K562 (cell line): ENCODE data around the gene TLX2. TPM values are rescaled to one million over a fixed set of nuclear protein-coding genes. Genes with fewer than 3 reads are reported as not detected.

ENCODE experiments used
- ATAC-seq: fragments of 200-7000 bp; cut with Tn5 transposase; 3 replicates; pipeline ENCODE4 v1.9.1; 2020; ENCODE audit warnings: moderate library complexity
- BruUV-seq: library from RNA; stranded (reverse); fragments of 400-500 nt; replicated peaks from 2 replicates; lab custom pipeline; 2021; lab: Mats Ljungman, UMichigan
- CTCF ChIA-PET: fragments of 300-600 bp; formaldehyde crosslinking; extraction: SDS; loops from one replicate; lab custom pipeline; 2021; ENCODE audit warnings: low intra/inter-chr PET ratio; lab: Yijun Ruan, JAX
- POLR2A ChIA-PET: fragments of 300-600, 350-650 bp; sonication (Branson Sonifier 250); formaldehyde crosslinking; extraction: SDS; loops from one replicate; lab custom pipeline; 2021; ENCODE audit warnings: antibody characterized with exemption, inconsistent platforms; lab: Yijun Ruan, JAX
- DNase-seq, 4 experiments: peaks; one replicate each; pipeline versions ENCODE4 v3.0.0 to v3.0.0-alpha.2; 2011 to 2018; ENCODE audit warnings: low spot score in 3 of 4, mixed read lengths in 3 of 4; ENCODE audit errors: extremely low read depth in 1 of 4
- FAIRE-seq: peaks from 2 replicates; lab custom pipeline; 2011; peaks lifted over from hg19 to GRCh38; lab: Jason Lieb, UNC
- H2AFZ ChIP-seq: 2 replicates; pipeline ENCODE4 v1.6.0; 2011; ENCODE audit warnings: low read depth, low read length, control low read depth, inconsistent platforms
- H3K27ac ChIP-seq: fragments of 200-600 bp; 3 replicates; pipeline ENCODE4 v1.8.0; 2011; ENCODE audit warnings: low read depth, mild to moderate bottlenecking, control low read depth, inconsistent platforms, low read length, moderate library complexity, mixed read lengths; ENCODE audit errors: extremely low read depth
- H3K27me3 ChIP-seq, 2 experiments: fragments of 300-600 bp in 1 of 2; 2 replicates in 1 of 2; 3 replicates in 1 of 2; pipeline versions ENCODE4 v1.6.0 to v1.8.0; 2011; ENCODE audit warnings: inconsistent platforms in 2 of 2, low read length in 2 of 2, mild to moderate bottlenecking in 1 of 2, mixed read lengths in 1 of 2, moderate library complexity in 1 of 2; ENCODE audit not compliant: control insufficient read depth in 2 of 2, insufficient read depth in 2 of 2
- H3K36me3 ChIP-seq: fragments of 300-600 bp; 3 replicates; pipeline ENCODE4 v1.8.0; 2011; ENCODE audit warnings: mild to moderate bottlenecking, low read length, inconsistent platforms; ENCODE audit not compliant: control insufficient read depth, insufficient read depth
- H3K4me1 ChIP-seq, 2 experiments: fragments of 200-600 bp in 1 of 2; replicated peaks in 1 of 2; 2 replicates in 1 of 2; 3 replicates in 1 of 2; pipeline versions ENCODE4 v1.5.1 to v1.8.0; 2011; ENCODE audit warnings: inconsistent platforms in 2 of 2, low read length in 2 of 2, mild to moderate bottlenecking in 1 of 2, mixed read lengths in 1 of 2, moderate library complexity in 1 of 2; ENCODE audit not compliant: control insufficient read depth in 2 of 2, insufficient read depth in 2 of 2
- H3K4me2 ChIP-seq: 2 replicates; pipeline ENCODE4 v1.6.1; 2011; ENCODE audit warnings: low read length, control low read depth, inconsistent platforms, mixed read lengths; ENCODE audit not compliant: insufficient read depth
- H3K4me3 ChIP-seq: fragments of 200-600 bp; sonication (generic), shearing (Covaris generic); 2 replicates; pipeline ENCODE4 v1.5.1; 2016; ENCODE audit warnings: control low read depth, inconsistent platforms
- H3K79me2 ChIP-seq: fragments of 200-600 bp; 3 replicates; pipeline ENCODE4 v1.8.0; 2011; ENCODE audit warnings: low read length, inconsistent platforms; ENCODE audit not compliant: control insufficient read depth, insufficient read depth
- H3K9ac ChIP-seq, 2 experiments: 2 replicates each; pipeline versions ENCODE4 v1.6.0 to v1.6.1; 2011; ENCODE audit warnings: low read depth in 2 of 2, low read length in 2 of 2, control low read depth in 1 of 2, inconsistent platforms in 1 of 2, mild to moderate bottlenecking in 1 of 2, mixed read lengths in 1 of 2; ENCODE audit not compliant: insufficient read depth in 1 of 2
- H3K9me1 ChIP-seq: one replicate; pipeline ENCODE4 v1.6.0; 2011; ENCODE audit warnings: inconsistent platforms, mild to moderate bottlenecking, low read length, moderate library complexity; ENCODE audit not compliant: control insufficient read depth, insufficient read depth
- H3K9me3 ChIP-seq: replicated peaks from 2 replicates; pipeline ENCODE4 v1.5.1; 2011; ENCODE audit warnings: low read depth, low read length, inconsistent platforms; ENCODE audit not compliant: control insufficient read depth, insufficient read depth
- H4K20me1 ChIP-seq: replicated peaks from 2 replicates; pipeline ENCODE4 v1.6.1; 2011; ENCODE audit warnings: low read length, inconsistent platforms, mixed read lengths; ENCODE audit not compliant: control insufficient read depth, insufficient read depth
- HNRNPK ChIP-seq: fragments of 200-400 bp; formaldehyde crosslinking; IDR thresholded peaks from one replicate; pipeline ENCODE4 v1.6.1; 2018; ENCODE audit warnings: mild to moderate bottlenecking, low read depth, low read length; ENCODE audit not compliant: poor library complexity, severe bottlenecking
- MAFG ChIP-seq: fragments of 450-650 bp; conservative IDR thresholded peaks from 2 replicates; pipeline ENCODE4 v1.6.1; 2016; ENCODE audit warnings: missing genetic modification characterization, missing compliant biosample characterization
- SMAD3 ChIP-seq: fragments of 450-650 bp; formaldehyde crosslinking; conservative IDR thresholded peaks from 2 replicates; pipeline ENCODE4 v1.4.0; 2020; ENCODE audit warnings: mild to moderate bottlenecking
- SREBF1 ChIP-seq: fragments of 150-350 bp; IDR thresholded peaks from 2 replicates; pipeline ENCODE4 v1.6.1; 2014; ENCODE audit warnings: antibody characterized with exemption, low read depth, low read length, borderline replicate concordance
- ZFP30 ChIP-seq: fragments of 250-450 bp; sonication (Bioruptor Pico); IDR thresholded peaks from 2 replicates; pipeline ENCODE4 v1.8.0; 2022; ENCODE audit warnings: moderate library complexity, mild to moderate bottlenecking, inconsistent platforms, borderline replicate concordance
- ZNF347 ChIP-seq: fragments of 450-650 bp; formaldehyde crosslinking; IDR thresholded peaks from 2 replicates; pipeline ENCODE4 v1.4.0; 2020; ENCODE audit warnings: low read depth, mild to moderate bottlenecking, moderate library complexity
- in situ Hi-C: fragments of 300-500 bp; cut with MboI; formaldehyde crosslinking; loops from 4 replicates; pipeline ENCODE4 v1.15.0; 2018; ENCODE audit warnings: inconsistent platforms, mixed read lengths
- intact Hi-C: fragments of 100-400 bp; cut with micrococcal nuclease; formaldehyde crosslinking; loops from 2 replicates; pipeline ENCODE4 v1.14.2; 2022
- polyA plus RNA-seq, 8 experiments: library from polyadenylated mRNA; depleted of rRNA in 4 of 8; stranded (reverse) in 5 of 8; unstranded in 3 of 8; fragments of >200 nt; fragmentation: Nextera tagmentation in 2 of 8; fragmentation: Illumina TruSeq in 1 of 8; extraction: Ambion mirVana in 2 of 8; extraction: Trizol in 1 of 8; gene quantifications; 2 replicates each; pipeline versions ENCODE4 v1.2.1 to v1.2.3, GENCODE V29; 2011 to 2014; ENCODE audit warnings: inconsistent platforms in 1 of 8, missing spikeins in 1 of 8
- total RNA-seq, 7 experiments: library from RNA; depleted of rRNA in 6 of 7; stranded (reverse); fragments of >200 nt in 6 of 7; fragmentation: Illumina TruSeq in 2 of 7; extraction: Trizol in 2 of 7; gene quantifications; 2 replicates each; pipeline versions ENCODE4 v1.2.1 to v1.2.3, GENCODE V29; 2011 to 2021; ENCODE audit warnings: low replicate concordance in 1 of 7
- TF ChIP-seq, protein P1 (sequence below): fragments of 450-650 bp; IDR thresholded peaks from 2 replicates; pipeline ENCODE4 v1.6.1; 2017; ENCODE audit warnings: antibody characterized with exemption
- TF ChIP-seq, protein P2 (sequence below): fragments of 450-650 bp; IDR thresholded peaks from 2 replicates; pipeline ENCODE4 v1.6.1; 2016; ENCODE audit warnings: borderline replicate concordance

Gene TLX2
- total and polyA plus RNA-seq, 9 of the 15 experiments (the other 6 are each of a cell fraction or from before 2014, with no cell fraction given): not detected

DNA sequence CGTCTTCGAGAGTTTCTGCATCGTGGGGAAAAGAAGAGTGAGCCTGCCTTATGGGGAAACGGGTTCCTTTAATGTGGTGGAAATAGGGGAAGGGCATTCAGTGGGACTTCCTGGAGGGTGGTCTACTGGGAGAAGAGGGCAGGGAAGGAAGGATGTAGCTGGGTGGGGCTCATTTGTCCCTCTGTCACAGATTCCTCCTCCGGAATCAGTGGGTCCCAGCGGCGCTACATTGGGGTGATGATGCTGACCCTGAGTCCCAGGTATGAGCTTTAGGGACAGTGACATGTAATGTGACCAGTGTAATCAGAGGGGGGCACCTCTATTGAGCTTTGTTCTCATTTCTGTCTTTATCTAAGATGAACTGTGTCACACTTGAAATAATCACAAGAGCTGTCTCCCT lies 17.4 kb downstream of the TLX2 start (continued):
- TF ChIP-seq, protein P1, sequence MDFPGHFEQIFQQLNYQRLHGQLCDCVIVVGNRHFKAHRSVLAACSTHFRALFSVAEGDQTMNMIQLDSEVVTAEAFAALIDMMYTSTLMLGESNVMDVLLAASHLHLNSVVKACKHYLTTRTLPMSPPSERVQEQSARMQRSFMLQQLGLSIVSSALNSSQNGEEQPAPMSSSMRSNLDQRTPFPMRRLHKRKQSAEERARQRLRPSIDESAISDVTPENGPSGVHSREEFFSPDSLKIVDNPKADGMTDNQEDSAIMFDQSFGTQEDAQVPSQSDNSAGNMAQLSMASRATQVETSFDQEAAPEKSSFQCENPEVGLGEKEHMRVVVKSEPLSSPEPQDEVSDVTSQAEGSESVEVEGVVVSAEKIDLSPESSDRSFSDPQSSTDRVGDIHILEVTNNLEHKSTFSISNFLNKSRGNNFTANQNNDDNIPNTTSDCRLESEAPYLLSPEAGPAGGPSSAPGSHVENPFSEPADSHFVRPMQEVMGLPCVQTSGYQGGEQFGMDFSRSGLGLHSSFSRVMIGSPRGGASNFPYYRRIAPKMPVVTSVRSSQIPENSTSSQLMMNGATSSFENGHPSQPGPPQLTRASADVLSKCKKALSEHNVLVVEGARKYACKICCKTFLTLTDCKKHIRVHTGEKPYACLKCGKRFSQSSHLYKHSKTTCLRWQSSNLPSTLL: no peak
- TF ChIP-seq, all 486 proteins: peak for 0

DNA sequence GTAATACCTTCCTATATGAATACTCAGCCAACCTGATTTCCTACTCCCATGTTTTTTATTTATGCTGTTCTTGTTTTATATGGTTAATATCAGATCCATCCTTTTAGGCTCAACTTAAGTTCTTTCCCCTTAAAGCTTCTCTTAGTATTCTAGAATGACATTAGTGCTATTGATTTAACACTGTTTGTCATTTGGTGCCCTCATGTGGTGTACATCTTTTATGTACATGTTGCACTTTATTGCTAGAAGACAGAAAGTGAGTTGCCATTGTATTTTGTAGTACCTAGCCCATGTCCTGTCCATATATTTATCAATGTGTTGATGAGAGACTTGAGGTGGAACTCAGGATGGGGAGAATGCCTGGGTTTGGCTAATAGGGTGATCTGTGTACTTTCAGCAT lies 18.0 kb downstream of the TLX2 start:
- BruUV-seq: no TSS peak
- no peak for ATAC-seq
- in situ Hi-C loops (no loop called here), intact Hi-C loops (loop anchor here (1.0 to 5.0 kb wide), 4 partner anchors 49 to 280 kb away; partner anchors contain the start of gene TTC31)
- Histone ChIP-seq H3K9me3 (no peaks in the 10 kb centered on the region), H2AFZ (no peak overlapping the region), H3K27me3 (no peaks in the 10 kb centered on the region), H3K4me2 (peak overlapping the region; percentile 97), H4K20me1 (peaks cover 5% of the 10 kb centered on the region; the same call in 1 of the 2 replicates), H3K79me2 (peaks cover 46% of the 10 kb centered on the region), H3K9me1 (peaks cover 3% of the 10 kb centered on the region), H3K4me1 (peaks cover 28 to 45% of the 10 kb centered on the region in 2 experiments), H3K36me3 (peaks cover 49% of the 10 kb centered on the region), H3K27ac (no peak overlapping the region), H3K9ac (no peak overlapping the region), H3K4me3 (no peak overlapping the region)
- ChIA-PET CTCF (interaction anchor here (0.7 to 2.0 kb wide), 6 partner anchors 49 to 1044 kb away, joined by 3 to 12 read pairs (median 4); partner anchors contain the start of genes CCDC142 and TTC31), POLR2A (interaction anchor here (0.9 to 3.9 kb wide), 8 partner anchors 7 to 333 kb away, joined by 3 to 25 read pairs (median 8); partner anchors contain the start of genes CCDC142, TTC31 and WBP1)
- DNase-seq: peak in 1 of 4 experiments; percentile 41
- FAIRE-seq: no peak
- TF ChIP-seq, protein P2, sequence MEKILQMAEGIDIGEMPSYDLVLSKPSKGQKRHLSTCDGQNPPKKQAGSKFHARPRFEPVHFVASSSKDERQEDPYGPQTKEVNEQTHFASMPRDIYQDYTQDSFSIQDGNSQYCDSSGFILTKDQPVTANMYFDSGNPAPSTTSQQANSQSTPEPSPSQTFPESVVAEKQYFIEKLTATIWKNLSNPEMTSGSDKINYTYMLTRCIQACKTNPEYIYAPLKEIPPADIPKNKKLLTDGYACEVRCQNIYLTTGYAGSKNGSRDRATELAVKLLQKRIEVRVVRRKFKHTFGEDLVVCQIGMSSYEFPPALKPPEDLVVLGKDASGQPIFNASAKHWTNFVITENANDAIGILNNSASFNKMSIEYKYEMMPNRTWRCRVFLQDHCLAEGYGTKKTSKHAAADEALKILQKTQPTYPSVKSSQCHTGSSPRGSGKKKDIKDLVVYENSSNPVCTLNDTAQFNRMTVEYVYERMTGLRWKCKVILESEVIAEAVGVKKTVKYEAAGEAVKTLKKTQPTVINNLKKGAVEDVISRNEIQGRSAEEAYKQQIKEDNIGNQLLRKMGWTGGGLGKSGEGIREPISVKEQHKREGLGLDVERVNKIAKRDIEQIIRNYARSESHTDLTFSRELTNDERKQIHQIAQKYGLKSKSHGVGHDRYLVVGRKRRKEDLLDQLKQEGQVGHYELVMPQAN: no peak
- TF ChIP-seq SREBF1: no peak
- TF ChIP-seq ZFP30 (CRISPR knock-in tag): no peak
- no peak for TF ChIP-seq ZNF347 (CRISPR knock-in tag)
- TF ChIP-seq MAFG (tag): peak; percentile 67
- TF ChIP-seq HNRNPK: no peak
- no peak for TF ChIP-seq SMAD3 (CRISPR knock-in tag)
